ENCODE measurements around the gene HS6ST1. TPM values are rescaled to one million over a fixed set of nuclear protein-coding genes. Genes with fewer than 3 reads are reported as not detected.

HS6ST1 gene
- total and polyA plus RNA-seq, 2 donors (not counting 1 experiment from before 2014, with no cell fraction given), result 7.8 to 22.7 TPM

DNA sequence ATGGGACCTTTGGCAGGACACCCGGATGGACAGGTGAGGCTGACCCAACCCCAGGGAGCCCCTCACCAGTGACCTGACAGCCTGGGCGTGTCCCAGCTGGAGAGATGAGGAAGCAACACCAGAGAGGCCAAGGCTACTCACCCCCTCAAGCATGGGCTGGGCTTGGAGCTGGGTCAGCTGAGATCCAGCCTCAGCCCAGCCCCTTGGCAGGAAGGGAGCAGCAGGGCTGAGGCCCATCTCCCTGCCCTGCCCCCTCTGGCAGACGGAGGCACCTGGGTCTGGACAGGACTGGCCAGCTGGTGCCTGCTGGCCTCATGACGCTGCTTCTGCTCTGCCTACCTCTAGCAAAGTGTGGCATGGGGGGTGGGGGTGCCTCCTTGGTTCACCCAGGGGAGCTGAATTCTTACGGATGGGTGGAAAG is 37.8 kb downstream of the HS6ST1 start:
- peaks cover 48% of the 10 kb centered on the region for H4K20me1 ChIP-seq (ENCODE audit: control insufficient read depth, insufficient read depth, low read length, poor library complexity, severe bottlenecking)
- no peaks in the 10 kb centered on the region for H3K36me3 ChIP-seq (replicated peaks in 1 of 2; ENCODE audit: control extremely low read depth in 1 of 2, control insufficient read depth in 1 of 2, extremely low read depth in 1 of 2, insufficient read depth in 2 of 2, low read length in 1 of 2)

DNA sequence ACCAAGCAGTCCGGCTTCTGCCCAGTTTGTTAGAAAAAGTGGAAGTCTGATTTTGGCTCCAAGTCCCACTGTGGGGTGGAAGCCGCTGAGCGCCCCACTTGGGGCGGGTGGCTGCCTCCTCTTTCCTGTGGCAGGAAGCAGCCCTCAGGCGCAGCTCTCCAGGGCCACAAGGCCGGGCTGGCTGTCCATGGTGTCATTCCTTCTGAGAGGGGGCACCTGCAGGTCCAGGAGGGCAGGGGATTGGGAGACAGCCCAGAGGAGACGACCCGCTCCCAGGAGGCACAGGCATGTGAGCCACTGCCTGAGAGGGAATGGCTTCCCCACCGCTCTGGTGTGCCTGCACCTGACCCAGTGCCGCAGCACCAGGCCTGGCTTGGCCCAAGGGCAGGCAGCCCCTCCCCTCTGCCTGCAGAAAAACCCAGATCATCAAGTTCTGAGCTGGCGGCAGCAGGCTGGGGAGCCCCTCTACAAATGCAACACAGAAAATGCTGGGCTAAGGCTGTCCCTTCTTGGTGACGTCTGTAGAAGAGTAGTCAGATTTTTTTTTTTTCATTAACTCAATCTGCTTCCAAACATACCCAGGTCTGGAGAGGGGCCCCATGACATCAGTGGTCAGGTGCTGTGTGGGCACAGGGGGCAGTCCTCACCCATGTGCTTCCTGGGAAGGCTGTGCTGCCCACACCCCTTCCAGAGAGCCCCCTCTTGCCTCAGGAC is 38.4 kb downstream of the HS6ST1 start:
- peak overlapping the region; percentile 26 for H3K4me3 Mint-ChIP-seq
- TF ChIP-seq, protein P1, sequence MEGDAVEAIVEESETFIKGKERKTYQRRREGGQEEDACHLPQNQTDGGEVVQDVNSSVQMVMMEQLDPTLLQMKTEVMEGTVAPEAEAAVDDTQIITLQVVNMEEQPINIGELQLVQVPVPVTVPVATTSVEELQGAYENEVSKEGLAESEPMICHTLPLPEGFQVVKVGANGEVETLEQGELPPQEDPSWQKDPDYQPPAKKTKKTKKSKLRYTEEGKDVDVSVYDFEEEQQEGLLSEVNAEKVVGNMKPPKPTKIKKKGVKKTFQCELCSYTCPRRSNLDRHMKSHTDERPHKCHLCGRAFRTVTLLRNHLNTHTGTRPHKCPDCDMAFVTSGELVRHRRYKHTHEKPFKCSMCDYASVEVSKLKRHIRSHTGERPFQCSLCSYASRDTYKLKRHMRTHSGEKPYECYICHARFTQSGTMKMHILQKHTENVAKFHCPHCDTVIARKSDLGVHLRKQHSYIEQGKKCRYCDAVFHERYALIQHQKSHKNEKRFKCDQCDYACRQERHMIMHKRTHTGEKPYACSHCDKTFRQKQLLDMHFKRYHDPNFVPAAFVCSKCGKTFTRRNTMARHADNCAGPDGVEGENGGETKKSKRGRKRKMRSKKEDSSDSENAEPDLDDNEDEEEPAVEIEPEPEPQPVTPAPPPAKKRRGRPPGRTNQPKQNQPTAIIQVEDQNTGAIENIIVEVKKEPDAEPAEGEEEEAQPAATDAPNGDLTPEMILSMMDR (IDR thresholded peaks at IDR 0.05), result no peak
- TF ChIP-seq EZH2 (IDR thresholded peaks at IDR 0.05; ENCODE audit: borderline replicate concordance, insufficient read depth, low read depth, low read length, poor library complexity, severe bottlenecking), result no peak

More for the DNA sequence above, 37.8 kb downstream of the HS6ST1 start:
- Mint-ChIP-seq H3K27me3 (no peaks in the 10 kb centered on the region), H3K27ac (no peak overlapping the region), H3K4me3 (peak overlapping the region; percentile 26), H3K9me3 (ENCODE audit: insufficient read depth) (no peaks in the 10 kb centered on the region), H3K4me1 (peaks cover 39% of the 10 kb centered on the region)
- ATAC-seq (ENCODE audit: low read depth), result no peak
- H3K4me3 ChIP-seq (ENCODE audit: control extremely low read depth in 1 of 5, extremely low read depth in 1 of 5, insufficient read depth in 1 of 5, low read depth in 2 of 5, low read length in 4 of 5), result no peak overlapping the region
- peaks cover 21 to 33% of the 10 kb centered on the region in 2 donors for H3K4me1 ChIP-seq (ENCODE audit: control insufficient read depth in 2 of 2, insufficient read depth in 2 of 2, low read length in 2 of 2)
- TF ChIP-seq, protein P1 (IDR thresholded peaks at IDR 0.05), result no peak
- no peak for TF ChIP-seq EZH2 (IDR thresholded peaks at IDR 0.05; ENCODE audit: borderline replicate concordance, insufficient read depth, low read depth, low read length, poor library complexity, severe bottlenecking)
- H3K79me2 ChIP-seq (ENCODE audit: control insufficient read depth, insufficient read depth, low read length), result no peaks in the 10 kb centered on the region
- DNase-seq, result no peak
- H3K9me3 ChIP-seq (ENCODE audit: control extremely low read depth in 1 of 3, control insufficient read depth in 2 of 3, insufficient read depth in 1 of 3, low read length in 2 of 3), result peaks cover 0 to 6% (median 0%) of the 10 kb centered on the region in 3 donors
- intact Hi-C loops (cut with micrococcal nuclease), result no loop called here
- H3K27ac ChIP-seq (ENCODE audit: low read length in 2 of 2), result no peak overlapping the region
- H2AFZ ChIP-seq (ENCODE audit: insufficient read depth, low read depth, low read length, poor library complexity, severe bottlenecking), result no peak overlapping the region
- H3K27me3 ChIP-seq (replicated peaks in 1 of 4; ENCODE audit: control extremely low read depth in 1 of 4, control insufficient read depth in 3 of 4, insufficient read depth in 4 of 4, low read length in 3 of 4), result no peaks in the 10 kb centered on the region
- WGBS (ENCODE audit: insufficient coverage), result 31% methylated on average over 5 of the region's 5 CpGs
- H3K9ac ChIP-seq (ENCODE audit: low read length), result no peak overlapping the region
- ChIA-PET CTCF (no interaction called here), POLR2A (no interaction called here)
- peak overlapping the region; percentile 50 for H3K4me2 ChIP-seq (replicated peaks; ENCODE audit: low read depth, low read length, poor library complexity, severe bottlenecking)

More for the DNA sequence above, 38.4 kb downstream of the HS6ST1 start:
- intact Hi-C loops (cut with micrococcal nuclease), result no loop called here
- ATAC-seq (ENCODE audit: low read depth) (no peak), DNase-seq (no peak)
- Histone ChIP-seq H3K27me3 (replicated peaks in 1 of 4; ENCODE audit: control extremely low read depth in 1 of 4, control insufficient read depth in 3 of 4, insufficient read depth in 4 of 4, low read length in 3 of 4) (no peaks in the 10 kb centered on the region), H3K79me2 (ENCODE audit: control insufficient read depth, insufficient read depth, low read length) (no peaks in the 10 kb centered on the region), H3K36me3 (replicated peaks in 1 of 2; ENCODE audit: control extremely low read depth in 1 of 2, control insufficient read depth in 1 of 2, extremely low read depth in 1 of 2, insufficient read depth in 2 of 2, low read length in 1 of 2) (peaks cover 0 to 6% of the 10 kb centered on the region in 2 experiments), H2AFZ (ENCODE audit: insufficient read depth, low read depth, low read length, poor library complexity, severe bottlenecking) (no peak overlapping the region), H3K4me3 (ENCODE audit: control extremely low read depth in 1 of 5, extremely low read depth in 1 of 5, insufficient read depth in 1 of 5, low read depth in 2 of 5, low read length in 4 of 5) (no peak overlapping the region), H3K9ac (ENCODE audit: low read length) (no peak overlapping the region), H3K9me3 (ENCODE audit: control extremely low read depth in 1 of 3, control insufficient read depth in 2 of 3, insufficient read depth in 1 of 3, low read length in 2 of 3) (peaks cover 0 to 12% (median 0%) of the 10 kb centered on the region in 3 donors), H4K20me1 (ENCODE audit: control insufficient read depth, insufficient read depth, low read length, poor library complexity, severe bottlenecking) (peaks cover 42% of the 10 kb centered on the region), H3K4me1 (ENCODE audit: control insufficient read depth in 2 of 2, insufficient read depth in 2 of 2, low read length in 2 of 2) (peaks cover 21 to 33% of the 10 kb centered on the region in 2 donors), H3K27ac (ENCODE audit: low read length in 2 of 2) (no peak overlapping the region), H3K4me2 (replicated peaks; ENCODE audit: low read depth, low read length, poor library complexity, severe bottlenecking) (peak overlapping the region; percentile 50)
- POLR2A ChIA-PET, result no interaction called here
- CTCF ChIA-PET, result no interaction called here
- WGBS (ENCODE audit: insufficient coverage), result 13% methylated on average over 9 of the region's 12 CpGs
- Mint-ChIP-seq H3K27me3 (no peaks in the 10 kb centered on the region), H3K9me3 (ENCODE audit: insufficient read depth) (no peaks in the 10 kb centered on the region), H3K27ac (no peak overlapping the region), H3K4me1 (peaks cover 39% of the 10 kb centered on the region)

Data from B cell (primary cell).